Neural cell (in vitro differentiated cells): ENCODE results near the gene TREM1. TPM values are rescaled to one million over a fixed set of nuclear protein-coding genes. Genes with fewer than 3 reads are reported as not detected.

ENCODE experiments used
- H2AFZ ChIP-seq: fragments of 200-600, 300-800 bp; sonication (generic), shearing (Covaris generic); 2 replicates; pipeline ENCODE4 v1.6.0; 2014; ENCODE audit warnings: low read depth, mild to moderate bottlenecking, antibody characterized with exemption, low read length, moderate library complexity
- H3F3A ChIP-seq: fragments of 200-600 bp; shearing (Covaris generic); 2 replicates; pipeline ENCODE4 v1.6.1; 2016; ENCODE audit warnings: mild to moderate bottlenecking, moderate library complexity, mixed read lengths, antibody characterized with exemption, low read length; ENCODE audit not compliant: insufficient read depth, poor library complexity, severe bottlenecking
- H3K27ac ChIP-seq: fragments of 200-600, 300-800 bp; sonication (generic), shearing (Covaris generic); 2 replicates; pipeline ENCODE4 v1.5.1; 2014; ENCODE audit warnings: mild to moderate bottlenecking, low read length, moderate library complexity
- H3K27me3 ChIP-seq: fragments of 300-800, 200-600 bp; sonication (generic), shearing (Covaris generic); 2 replicates; pipeline ENCODE4 v1.6.0; 2014; ENCODE audit warnings: mild to moderate bottlenecking, low read depth, low read length, moderate library complexity; ENCODE audit not compliant: insufficient read depth
- H3K36me3 ChIP-seq: fragments of 300-800, 200-600 bp; sonication (generic), shearing (Covaris generic); 2 replicates; pipeline ENCODE4 v1.5.1; 2014; ENCODE audit warnings: mild to moderate bottlenecking, antibody characterized with exemption, low read length, moderate library complexity; ENCODE audit not compliant: insufficient read depth
- H3K4me2 ChIP-seq: fragments of 300-800, 200-600 bp; sonication (generic), shearing (Covaris generic); 2 replicates; pipeline ENCODE4 v1.6.0; 2014; ENCODE audit warnings: mild to moderate bottlenecking, low read length
- H3K4me3 ChIP-seq: fragments of 300-800, 200-600 bp; sonication (generic), shearing (Covaris generic); 2 replicates; pipeline ENCODE4 v1.5.1; 2014; ENCODE audit warnings: mild to moderate bottlenecking, low read length, moderate library complexity
- H3K79me2 ChIP-seq: fragments of 200-600 bp; shearing (Covaris generic); replicated peaks from 2 replicates; pipeline ENCODE4 v1.6.0; 2014; ENCODE audit warnings: mild to moderate bottlenecking, low read length, moderate library complexity; ENCODE audit not compliant: insufficient read depth
- H3K9ac ChIP-seq: fragments of 300-800, 200-600 bp; sonication (generic), shearing (Covaris generic); 2 replicates; pipeline ENCODE4 v1.6.1; 2016; ENCODE audit warnings: mild to moderate bottlenecking, low read length, mixed read lengths
- H3K9me2 ChIP-seq: fragments of 200-600 bp; shearing (Covaris generic); 2 replicates; pipeline ENCODE4 v1.6.1; 2016; ENCODE audit warnings: mild to moderate bottlenecking, low read length, mixed read lengths; ENCODE audit not compliant: insufficient read depth
- H3K9me3 ChIP-seq: fragments of 200-600, 300-800 bp; sonication (generic), shearing (Covaris generic); 2 replicates; pipeline ENCODE4 v1.6.1; 2016; ENCODE audit warnings: mild to moderate bottlenecking, mixed run types, low read length, moderate library complexity, mixed read lengths
- H4K20me1 ChIP-seq: fragments of 200-600 bp; shearing (Covaris generic); 2 replicates; pipeline ENCODE4 v1.6.1; 2016; ENCODE audit warnings: mild to moderate bottlenecking, mixed run types; ENCODE audit not compliant: insufficient read depth
- EP300 ChIP-seq: fragments of 450-650 bp; conservative IDR thresholded peaks from 2 replicates; pipeline ENCODE4 v1.6.1; 2014; ENCODE audit warnings: antibody characterized with exemption, mild to moderate bottlenecking, moderate library complexity; ENCODE audit not compliant: poor library complexity, severe bottlenecking
- EZH2 ChIP-seq: fragments of 200-600, 300-800 bp; shearing (Covaris generic), sonication (generic); IDR thresholded peaks from 2 replicates; pipeline ENCODE4 v1.6.1; 2014; ENCODE audit warnings: antibody characterized with exemption, low read length, borderline replicate concordance, mild to moderate bottlenecking; ENCODE audit not compliant: insufficient read depth, poor library complexity, severe bottlenecking
- MXI1 ChIP-seq: fragments of 450-650 bp; conservative IDR thresholded peaks from 2 replicates; pipeline ENCODE4 v1.6.1; 2014; ENCODE audit warnings: antibody characterized with exemption, mild to moderate bottlenecking; ENCODE audit not compliant: poor library complexity, severe bottlenecking
- POLR2AphosphoS5 ChIP-seq: IDR thresholded peaks from 2 replicates; pipeline ENCODE4 v1.6.1; 2012
- RAD21 ChIP-seq: fragments of 450-650 bp; conservative IDR thresholded peaks from 2 replicates; pipeline ENCODE4 v1.6.1; 2014; ENCODE audit warnings: antibody characterized with exemption, mild to moderate bottlenecking, moderate library complexity
- SMC3 ChIP-seq: fragments of 450-650 bp; conservative IDR thresholded peaks from 2 replicates; pipeline ENCODE4 v1.6.1; 2014; ENCODE audit warnings: antibody characterized with exemption, mild to moderate bottlenecking, moderate library complexity; ENCODE audit not compliant: poor library complexity
- TAF1 ChIP-seq: IDR thresholded peaks from 2 replicates; pipeline ENCODE4 v1.6.1; 2012; ENCODE audit warnings: low read depth
- polyA plus RNA-seq: library from polyadenylated mRNA; depleted of rRNA; stranded (reverse); fragments of >200 nt; gene quantifications from 2 replicates; pipeline ENCODE4 v1.2.3, GENCODE V29; 2014
- TF ChIP-seq, protein P1 (sequence below): IDR thresholded peaks from 2 replicates; pipeline ENCODE4 v1.6.1; 2012; ENCODE audit warnings: borderline replicate concordance
- TF ChIP-seq, protein P2 (sequence below): fragments of 450-650 bp; IDR thresholded peaks from 2 replicates; pipeline ENCODE4 v1.5.1; 2014; ENCODE audit warnings: antibody characterized with exemption, mild to moderate bottlenecking, moderate library complexity; ENCODE audit not compliant: poor library complexity, severe bottlenecking

TREM1 gene
- polyA plus RNA-seq, 1 donor from 2014 or later = not detected

DNA sequence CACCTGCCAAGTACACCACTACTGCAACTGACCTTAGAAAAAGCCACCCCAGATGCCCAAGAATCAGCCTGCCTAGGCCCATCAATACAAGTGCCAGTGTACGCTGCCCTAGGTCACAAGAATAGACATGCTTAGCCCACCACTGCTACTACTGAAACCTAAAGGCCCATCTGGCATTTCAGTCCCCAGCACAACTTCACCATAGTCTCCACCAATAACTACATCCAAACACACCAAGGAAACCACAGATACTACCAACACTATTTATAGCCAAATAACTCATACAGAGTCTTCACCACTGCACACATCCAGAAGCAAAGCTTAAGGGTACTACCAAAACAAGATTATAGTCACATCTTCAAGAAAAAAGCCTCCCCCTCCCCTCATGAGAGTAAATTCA, 30.1 kb downstream of the TREM1 start:
- Histone ChIP-seq H2AFZ (no peak overlapping the region), H3K9me3 (no peaks in the 10 kb centered on the region), H3K9me2 (no peaks in the 10 kb centered on the region), H3K27ac (no peak overlapping the region), H4K20me1 (no peaks in the 10 kb centered on the region), H3F3A (no peaks in the 10 kb centered on the region), H3K36me3 (no peaks in the 10 kb centered on the region), H3K9ac (no peak overlapping the region), H3K79me2 (no peaks in the 10 kb centered on the region), H3K4me2 (no peak overlapping the region), H3K4me3 (no peak overlapping the region), H3K27me3 (no peaks in the 10 kb centered on the region)
- TF ChIP-seq, protein P1, sequence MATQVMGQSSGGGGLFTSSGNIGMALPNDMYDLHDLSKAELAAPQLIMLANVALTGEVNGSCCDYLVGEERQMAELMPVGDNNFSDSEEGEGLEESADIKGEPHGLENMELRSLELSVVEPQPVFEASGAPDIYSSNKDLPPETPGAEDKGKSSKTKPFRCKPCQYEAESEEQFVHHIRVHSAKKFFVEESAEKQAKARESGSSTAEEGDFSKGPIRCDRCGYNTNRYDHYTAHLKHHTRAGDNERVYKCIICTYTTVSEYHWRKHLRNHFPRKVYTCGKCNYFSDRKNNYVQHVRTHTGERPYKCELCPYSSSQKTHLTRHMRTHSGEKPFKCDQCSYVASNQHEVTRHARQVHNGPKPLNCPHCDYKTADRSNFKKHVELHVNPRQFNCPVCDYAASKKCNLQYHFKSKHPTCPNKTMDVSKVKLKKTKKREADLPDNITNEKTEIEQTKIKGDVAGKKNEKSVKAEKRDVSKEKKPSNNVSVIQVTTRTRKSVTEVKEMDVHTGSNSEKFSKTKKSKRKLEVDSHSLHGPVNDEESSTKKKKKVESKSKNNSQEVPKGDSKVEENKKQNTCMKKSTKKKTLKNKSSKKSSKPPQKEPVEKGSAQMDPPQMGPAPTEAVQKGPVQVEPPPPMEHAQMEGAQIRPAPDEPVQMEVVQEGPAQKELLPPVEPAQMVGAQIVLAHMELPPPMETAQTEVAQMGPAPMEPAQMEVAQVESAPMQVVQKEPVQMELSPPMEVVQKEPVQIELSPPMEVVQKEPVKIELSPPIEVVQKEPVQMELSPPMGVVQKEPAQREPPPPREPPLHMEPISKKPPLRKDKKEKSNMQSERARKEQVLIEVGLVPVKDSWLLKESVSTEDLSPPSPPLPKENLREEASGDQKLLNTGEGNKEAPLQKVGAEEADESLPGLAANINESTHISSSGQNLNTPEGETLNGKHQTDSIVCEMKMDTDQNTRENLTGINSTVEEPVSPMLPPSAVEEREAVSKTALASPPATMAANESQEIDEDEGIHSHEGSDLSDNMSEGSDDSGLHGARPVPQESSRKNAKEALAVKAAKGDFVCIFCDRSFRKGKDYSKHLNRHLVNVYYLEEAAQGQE = no peak
- TF ChIP-seq EZH2 = no peak
- no peak for TF ChIP-seq MXI1
- TF ChIP-seq, protein P2, sequence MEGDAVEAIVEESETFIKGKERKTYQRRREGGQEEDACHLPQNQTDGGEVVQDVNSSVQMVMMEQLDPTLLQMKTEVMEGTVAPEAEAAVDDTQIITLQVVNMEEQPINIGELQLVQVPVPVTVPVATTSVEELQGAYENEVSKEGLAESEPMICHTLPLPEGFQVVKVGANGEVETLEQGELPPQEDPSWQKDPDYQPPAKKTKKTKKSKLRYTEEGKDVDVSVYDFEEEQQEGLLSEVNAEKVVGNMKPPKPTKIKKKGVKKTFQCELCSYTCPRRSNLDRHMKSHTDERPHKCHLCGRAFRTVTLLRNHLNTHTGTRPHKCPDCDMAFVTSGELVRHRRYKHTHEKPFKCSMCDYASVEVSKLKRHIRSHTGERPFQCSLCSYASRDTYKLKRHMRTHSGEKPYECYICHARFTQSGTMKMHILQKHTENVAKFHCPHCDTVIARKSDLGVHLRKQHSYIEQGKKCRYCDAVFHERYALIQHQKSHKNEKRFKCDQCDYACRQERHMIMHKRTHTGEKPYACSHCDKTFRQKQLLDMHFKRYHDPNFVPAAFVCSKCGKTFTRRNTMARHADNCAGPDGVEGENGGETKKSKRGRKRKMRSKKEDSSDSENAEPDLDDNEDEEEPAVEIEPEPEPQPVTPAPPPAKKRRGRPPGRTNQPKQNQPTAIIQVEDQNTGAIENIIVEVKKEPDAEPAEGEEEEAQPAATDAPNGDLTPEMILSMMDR = no peak
- no peak for TF ChIP-seq TAF1
- no peak for TF ChIP-seq EP300
- TF ChIP-seq SMC3 = no peak
- TF ChIP-seq POLR2AphosphoS5 = no peak
- no peak for TF ChIP-seq RAD21

DNA sequence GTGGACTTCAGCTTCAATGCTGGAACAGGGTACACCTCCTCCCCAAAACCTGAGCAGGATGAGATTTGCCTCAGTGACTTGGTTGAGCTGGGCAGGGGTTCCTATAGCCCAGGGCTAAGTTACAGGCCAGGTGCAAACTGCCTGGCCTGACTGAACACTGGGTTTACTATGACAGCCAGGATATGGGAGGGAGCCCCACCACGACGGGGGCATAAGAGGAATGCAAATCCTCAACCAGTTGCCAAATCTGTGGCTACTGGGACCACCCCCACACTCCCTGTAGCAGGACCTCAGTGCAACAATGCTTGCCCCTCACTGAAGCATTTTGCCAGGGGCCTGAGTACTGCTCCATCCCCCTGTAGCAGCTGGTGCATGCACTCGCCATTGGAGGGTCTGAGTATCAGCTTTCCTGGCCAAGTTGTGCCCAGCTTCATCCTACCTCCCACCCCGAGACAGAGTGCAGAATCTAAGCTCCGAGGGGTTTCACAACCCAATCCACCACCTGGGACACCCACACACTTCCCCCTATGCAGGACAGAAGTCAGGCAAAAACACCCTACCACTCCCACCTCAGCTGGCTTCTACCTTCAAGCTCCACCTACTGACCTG, 30.7 kb downstream of the TREM1 start:
- Histone ChIP-seq H3K27me3 (no peaks in the 10 kb centered on the region), H3K27ac (no peak overlapping the region), H3F3A (no peaks in the 10 kb centered on the region), H3K9me3 (no peaks in the 10 kb centered on the region), H2AFZ (no peak overlapping the region), H3K36me3 (no peaks in the 10 kb centered on the region), H3K79me2 (no peaks in the 10 kb centered on the region), H3K9me2 (no peaks in the 10 kb centered on the region), H4K20me1 (no peaks in the 10 kb centered on the region), H3K9ac (no peak overlapping the region), H3K4me2 (no peak overlapping the region), H3K4me3 (no peak overlapping the region)
- TF ChIP-seq, protein P2 = no peak
- TF ChIP-seq SMC3 = no peak
- no peak for TF ChIP-seq EP300
- TF ChIP-seq MXI1 = no peak
- TF ChIP-seq POLR2AphosphoS5 = no peak
- TF ChIP-seq, protein P1 = no peak
- no peak for TF ChIP-seq TAF1
- no peak for TF ChIP-seq RAD21
- TF ChIP-seq EZH2 = no peak
